ENCODE results near the gene LRBA.
A peak's percentile ranks its signal among the peaks of the same experiment; 100 is the strongest.

LRBA gene

DNA sequence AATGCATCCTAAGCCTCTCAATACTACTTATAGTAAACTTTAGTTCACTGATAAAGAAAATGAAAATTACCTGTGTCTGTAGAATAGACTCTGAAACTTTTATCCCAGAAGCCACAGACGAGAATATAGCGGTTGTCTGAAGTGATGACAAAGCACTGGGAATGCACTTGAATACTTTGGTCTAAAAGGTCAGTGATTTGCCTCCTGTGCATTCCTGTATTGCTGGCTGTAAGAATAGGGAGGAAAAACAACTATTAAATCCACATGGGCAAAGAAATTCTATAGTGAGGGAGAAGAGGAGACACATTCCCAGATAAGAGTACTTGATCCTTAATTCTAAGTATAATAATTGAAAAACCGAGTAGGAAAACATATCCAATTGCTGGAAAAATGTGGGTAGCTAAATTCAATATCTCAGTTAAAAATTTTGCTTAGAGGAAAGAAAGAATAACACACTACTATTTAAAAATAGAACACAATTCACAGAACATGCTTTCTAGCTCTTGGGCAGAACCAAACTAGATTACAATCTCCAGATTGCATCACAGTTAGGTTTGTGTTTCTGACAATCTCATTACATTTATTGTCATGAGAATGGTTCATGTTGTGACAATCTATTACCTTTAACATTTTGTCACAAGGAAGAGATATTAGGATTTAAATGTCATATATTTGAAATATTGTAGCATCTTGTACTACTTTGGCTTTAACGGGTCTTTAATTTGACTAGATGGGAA lies 704.8 kb downstream of the LRBA start:
- no peak overlapping the region for H3K27ac ChIP-seq
- no peak for TF ChIP-seq CTCF (conservative IDR thresholded peaks at IDR 0.05)

DNA sequence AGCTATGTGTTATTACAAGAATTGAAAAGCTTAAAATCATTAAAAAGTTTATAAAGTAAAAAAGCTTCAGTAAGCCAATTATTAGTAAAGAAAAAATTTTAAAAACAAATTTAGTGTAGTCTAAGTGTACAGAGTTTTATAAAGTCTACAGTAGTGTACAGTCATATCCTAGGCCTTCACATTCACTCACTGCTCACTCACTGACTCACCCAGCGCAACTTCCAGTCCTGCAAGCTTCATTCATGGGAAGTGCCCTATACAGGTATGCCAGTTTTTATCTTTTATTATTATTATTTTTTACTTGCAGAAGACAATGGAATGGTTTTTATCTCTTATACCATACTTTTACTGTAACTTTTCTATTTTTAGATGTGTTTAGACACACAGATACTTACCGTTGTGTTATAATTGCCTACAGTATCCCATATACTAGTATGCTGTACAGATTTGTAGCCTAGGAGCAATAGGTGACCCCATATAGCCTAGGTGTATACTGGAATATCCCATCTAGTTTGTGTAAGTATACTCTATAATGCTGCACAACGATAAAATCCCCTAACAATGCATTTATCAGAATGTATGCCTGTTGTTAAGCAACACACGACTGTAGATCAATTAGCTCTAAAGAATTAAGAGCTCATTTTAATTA lies 706.1 kb downstream of the LRBA start:
- H3K27ac ChIP-seq, result no peak overlapping the region
- no peak for TF ChIP-seq CTCF (conservative IDR thresholded peaks at IDR 0.05)

DNA sequence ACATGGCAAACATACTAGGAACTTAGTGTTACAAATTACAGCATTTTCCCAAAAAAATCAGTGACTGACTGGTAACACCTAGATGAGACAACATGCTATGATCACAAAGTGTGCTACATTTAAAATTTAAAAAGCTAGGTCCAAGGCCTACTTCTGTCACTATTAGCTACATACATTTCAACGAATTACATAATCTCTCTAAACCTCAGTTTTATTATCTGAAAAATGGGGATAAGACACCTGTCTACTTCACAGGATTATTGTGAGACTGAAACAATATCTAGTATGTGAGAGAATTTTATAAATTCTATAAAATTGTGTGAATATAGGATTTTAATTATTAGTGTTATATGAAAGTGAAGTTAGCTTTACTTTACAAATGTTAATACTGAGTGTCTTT lies 708.4 kb downstream of the LRBA start:
- TF ChIP-seq CTCF (conservative IDR thresholded peaks at IDR 0.05), result no peak
- no peak overlapping the region for H3K27ac ChIP-seq

- H3K27ac ChIP-seq, result no peak overlapping the region
- TF ChIP-seq CTCF (conservative IDR thresholded peaks at IDR 0.05), result no peak
Observed at GRCh38 chr4:150305995-150306394, 709.1 kb downstream of the LRBA start.

DNA sequence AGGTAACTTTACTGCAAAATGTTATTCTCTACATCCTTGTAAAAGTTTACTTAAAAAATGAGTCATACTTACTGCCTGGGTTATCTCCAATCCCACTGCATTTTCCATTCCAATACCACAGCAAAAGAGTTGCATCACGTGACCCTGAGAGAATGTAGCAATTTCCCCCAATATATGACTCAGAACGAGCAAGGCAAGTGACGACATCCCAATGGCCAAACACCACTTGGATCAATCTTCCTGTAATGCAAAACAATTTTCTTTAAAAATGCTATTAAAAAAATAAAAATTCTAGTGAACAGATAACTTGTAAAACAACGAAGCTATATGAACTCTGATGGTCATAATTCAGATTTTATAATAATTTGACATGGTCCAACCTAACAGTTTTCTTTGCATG lies 712.5 kb downstream of the LRBA start:
- TF ChIP-seq CTCF (conservative IDR thresholded peaks at IDR 0.05), result no peak
- H3K27ac ChIP-seq, result no peak overlapping the region

DNA sequence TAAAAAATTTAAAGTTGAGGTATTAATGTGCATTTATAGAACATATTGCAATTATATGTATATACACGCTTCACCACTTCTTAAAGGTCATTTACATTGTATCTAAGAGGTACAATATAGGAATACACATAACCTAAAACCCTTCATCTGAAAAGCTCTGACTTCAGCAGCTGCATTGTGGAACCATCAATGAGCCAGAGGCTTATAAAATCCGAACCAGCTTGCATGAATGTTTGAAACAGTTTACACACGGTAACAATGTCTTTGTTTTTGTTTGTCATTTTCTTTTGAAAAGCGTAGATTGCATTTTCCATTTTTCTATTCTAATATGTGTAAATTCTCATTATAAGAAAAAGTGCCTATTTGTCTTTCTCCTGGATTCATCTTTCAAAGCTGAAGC lies 715.3 kb downstream of the LRBA start:
- H3K27ac ChIP-seq, result no peak overlapping the region
- TF ChIP-seq CTCF (conservative IDR thresholded peaks at IDR 0.05), result no peak

DNA sequence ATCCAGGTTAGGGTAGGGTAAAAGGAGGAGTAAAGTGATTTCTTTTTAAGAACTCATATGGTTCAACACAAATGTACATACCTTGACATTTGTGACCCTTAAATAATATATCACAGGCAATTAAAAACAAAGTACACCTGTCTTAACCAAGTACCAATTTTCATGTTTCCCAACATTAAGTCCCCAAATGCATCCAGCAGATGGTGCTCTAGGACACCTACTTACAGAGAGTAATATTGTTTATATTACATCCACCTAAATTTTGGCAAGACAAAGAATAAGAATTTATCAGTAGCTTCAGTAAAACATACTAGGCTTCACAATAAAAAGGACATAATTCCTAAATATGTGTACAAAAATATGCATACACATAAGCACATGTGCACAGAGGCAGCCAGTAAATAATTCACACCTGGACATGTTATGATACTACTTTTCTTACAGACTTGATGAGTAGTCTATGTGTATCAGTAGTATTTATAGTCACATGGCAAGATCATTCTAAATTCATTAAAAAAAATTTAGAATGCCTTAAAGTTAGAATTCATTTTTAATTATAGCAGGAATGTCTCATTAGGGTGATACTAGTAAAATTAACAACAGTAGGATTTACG lies 717.1 kb downstream of the LRBA start:
- TF ChIP-seq CTCF (conservative IDR thresholded peaks at IDR 0.05), result peak; percentile 82
- H3K27ac ChIP-seq, result no peak overlapping the region
